SK-N-SH (cell line): ENCODE data around the gene AGBL1.

ENCODE experiments used
- EP300 ChIP-seq, 2 experiments: IDR thresholded peaks; 2 replicates each; pipeline versions ENCODE4 v1.4.0 to v1.6.1; 2012; ENCODE audit warnings: borderline replicate concordance in 1 of 2, low read depth in 1 of 2, low read length in 1 of 2
- FOXJ3 ChIP-seq: sonication (generic); formaldehyde crosslinking; IDR thresholded peaks from 2 replicates; pipeline ENCODE4 v1.5.1; 2020; ENCODE audit warnings: mild to moderate bottlenecking, missing genetic modification reagents
- POLR2AphosphoS5 ChIP-seq: IDR thresholded peaks from 2 replicates; pipeline ENCODE4 v1.6.1; 2012; ENCODE audit warnings: low read depth, low read length
- RCOR1 ChIP-seq: fragments of 150-350 bp; IDR thresholded peaks from 2 replicates; pipeline ENCODE4 v1.6.1; 2017; ENCODE audit warnings: antibody characterized with exemption, low read length
- RFX5 ChIP-seq: IDR thresholded peaks from 2 replicates; pipeline ENCODE4 v1.6.1; 2012; ENCODE audit warnings: mild to moderate bottlenecking, improper control_type of control experiment, low read length
- SMC3 ChIP-seq: IDR thresholded peaks from 2 replicates; pipeline ENCODE4 v1.6.1; 2012; ENCODE audit warnings: low read depth, low read length, improper control_type of control experiment
- TAF1 ChIP-seq: IDR thresholded peaks from 2 replicates; pipeline ENCODE4 v1.6.1; 2012; ENCODE audit warnings: low read depth, mild to moderate bottlenecking, low read length, moderate library complexity, borderline replicate concordance
- YY1 ChIP-seq: IDR thresholded peaks from 2 replicates; pipeline ENCODE4 v1.4.0; 2012; ENCODE audit warnings: low read depth, mild to moderate bottlenecking
- TF ChIP-seq, protein P1 (sequence below): fragments of 200-600 bp; sonication (generic); IDR thresholded peaks from 2 replicates; pipeline ENCODE4 v1.6.1; 2017; ENCODE audit warnings: antibody characterized with exemption, mild to moderate bottlenecking, moderate library complexity
- TF ChIP-seq, protein P2 (sequence below): IDR thresholded peaks from 2 replicates; pipeline ENCODE4 v1.6.1; 2012; ENCODE audit warnings: mild to moderate bottlenecking, low read depth, low read length, moderate library complexity

DNA sequence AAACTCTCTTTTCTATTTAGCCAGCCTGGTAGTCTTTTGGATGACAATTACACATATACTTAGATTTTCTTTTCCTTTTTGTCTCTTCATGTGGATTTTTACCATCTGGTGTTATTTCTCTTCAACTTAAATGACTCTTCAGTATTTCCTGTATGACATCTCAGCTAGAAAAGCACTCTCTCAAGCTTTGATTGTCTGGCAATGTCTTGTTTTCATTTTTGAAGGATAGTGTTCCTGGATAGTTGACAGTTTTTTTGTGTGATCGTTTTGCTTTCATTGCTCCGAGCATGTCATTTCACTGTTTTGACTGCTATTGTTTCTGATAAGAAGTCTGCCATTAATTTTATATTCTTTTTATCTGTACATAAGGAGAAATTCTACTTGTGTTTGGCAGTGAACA is 766.4 kb downstream of the AGBL1 start:
- no peak for TF ChIP-seq YY1
- TF ChIP-seq POLR2AphosphoS5: no peak
- TF ChIP-seq SMC3: no peak
- no peak for TF ChIP-seq RCOR1
- TF ChIP-seq, protein P1, sequence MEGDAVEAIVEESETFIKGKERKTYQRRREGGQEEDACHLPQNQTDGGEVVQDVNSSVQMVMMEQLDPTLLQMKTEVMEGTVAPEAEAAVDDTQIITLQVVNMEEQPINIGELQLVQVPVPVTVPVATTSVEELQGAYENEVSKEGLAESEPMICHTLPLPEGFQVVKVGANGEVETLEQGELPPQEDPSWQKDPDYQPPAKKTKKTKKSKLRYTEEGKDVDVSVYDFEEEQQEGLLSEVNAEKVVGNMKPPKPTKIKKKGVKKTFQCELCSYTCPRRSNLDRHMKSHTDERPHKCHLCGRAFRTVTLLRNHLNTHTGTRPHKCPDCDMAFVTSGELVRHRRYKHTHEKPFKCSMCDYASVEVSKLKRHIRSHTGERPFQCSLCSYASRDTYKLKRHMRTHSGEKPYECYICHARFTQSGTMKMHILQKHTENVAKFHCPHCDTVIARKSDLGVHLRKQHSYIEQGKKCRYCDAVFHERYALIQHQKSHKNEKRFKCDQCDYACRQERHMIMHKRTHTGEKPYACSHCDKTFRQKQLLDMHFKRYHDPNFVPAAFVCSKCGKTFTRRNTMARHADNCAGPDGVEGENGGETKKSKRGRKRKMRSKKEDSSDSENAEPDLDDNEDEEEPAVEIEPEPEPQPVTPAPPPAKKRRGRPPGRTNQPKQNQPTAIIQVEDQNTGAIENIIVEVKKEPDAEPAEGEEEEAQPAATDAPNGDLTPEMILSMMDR: no peak
- TF ChIP-seq TAF1: no peak
- no peak for TF ChIP-seq EP300 (IDR thresholded peaks at IDR 0.05; ENCODE audit: borderline replicate concordance in 1 of 2, low read depth in 1 of 2, low read length in 1 of 2)
- TF ChIP-seq RFX5: no peak
- TF ChIP-seq FOXJ3 (CRISPR knock-in tag): no peak
- TF ChIP-seq, protein P2, sequence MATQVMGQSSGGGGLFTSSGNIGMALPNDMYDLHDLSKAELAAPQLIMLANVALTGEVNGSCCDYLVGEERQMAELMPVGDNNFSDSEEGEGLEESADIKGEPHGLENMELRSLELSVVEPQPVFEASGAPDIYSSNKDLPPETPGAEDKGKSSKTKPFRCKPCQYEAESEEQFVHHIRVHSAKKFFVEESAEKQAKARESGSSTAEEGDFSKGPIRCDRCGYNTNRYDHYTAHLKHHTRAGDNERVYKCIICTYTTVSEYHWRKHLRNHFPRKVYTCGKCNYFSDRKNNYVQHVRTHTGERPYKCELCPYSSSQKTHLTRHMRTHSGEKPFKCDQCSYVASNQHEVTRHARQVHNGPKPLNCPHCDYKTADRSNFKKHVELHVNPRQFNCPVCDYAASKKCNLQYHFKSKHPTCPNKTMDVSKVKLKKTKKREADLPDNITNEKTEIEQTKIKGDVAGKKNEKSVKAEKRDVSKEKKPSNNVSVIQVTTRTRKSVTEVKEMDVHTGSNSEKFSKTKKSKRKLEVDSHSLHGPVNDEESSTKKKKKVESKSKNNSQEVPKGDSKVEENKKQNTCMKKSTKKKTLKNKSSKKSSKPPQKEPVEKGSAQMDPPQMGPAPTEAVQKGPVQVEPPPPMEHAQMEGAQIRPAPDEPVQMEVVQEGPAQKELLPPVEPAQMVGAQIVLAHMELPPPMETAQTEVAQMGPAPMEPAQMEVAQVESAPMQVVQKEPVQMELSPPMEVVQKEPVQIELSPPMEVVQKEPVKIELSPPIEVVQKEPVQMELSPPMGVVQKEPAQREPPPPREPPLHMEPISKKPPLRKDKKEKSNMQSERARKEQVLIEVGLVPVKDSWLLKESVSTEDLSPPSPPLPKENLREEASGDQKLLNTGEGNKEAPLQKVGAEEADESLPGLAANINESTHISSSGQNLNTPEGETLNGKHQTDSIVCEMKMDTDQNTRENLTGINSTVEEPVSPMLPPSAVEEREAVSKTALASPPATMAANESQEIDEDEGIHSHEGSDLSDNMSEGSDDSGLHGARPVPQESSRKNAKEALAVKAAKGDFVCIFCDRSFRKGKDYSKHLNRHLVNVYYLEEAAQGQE: no peak
